ENCODE data around the gene TEPSIN.

TEPSIN gene

GRCh38 chr17:81179861-81180260 lies 59.0 kb downstream of the TEPSIN start:
- DNase-seq: no peak

- DNase-seq: no peak
Observed at GRCh38 chr17:81179220-81179619, 59.6 kb downstream of the TEPSIN start.
